CD4-positive, alpha-beta memory T cell (primary cell): ENCODE data around the gene KCNK2. TPM values are rescaled to one million over a fixed set of nuclear protein-coding genes. Genes with fewer than 3 reads are reported as not detected.

Experiments used
- CTCF ChIA-PET: fragments of 350-600 bp; sonication (Branson Sonifier 250); formaldehyde crosslinking; loops from one replicate; lab custom pipeline; 2021; ENCODE audit warnings: inconsistent platforms; ENCODE audit not compliant: partially characterized antibody; lab: Charles Lee
- POLR2A ChIA-PET: fragments of 350-600 bp; sonication (Branson Sonifier 250); formaldehyde crosslinking; loops from one replicate; lab custom pipeline; 2021; ENCODE audit not compliant: partially characterized antibody; lab: Charles Lee
- DNase-seq, 5 donors: peaks; one replicate each; pipeline versions ENCODE4 v3.0.0 to v3.0.0-alpha.2; 2020 to 2022; ENCODE audit warnings: mixed read lengths in 1 of 5
- H3K27ac ChIP-seq: one replicate; pipeline ENCODE4 v1.7.0; 2013; ENCODE audit warnings: low read depth, low read length
- H3K27me3 ChIP-seq: 2 replicates; pipeline ENCODE4 v1.7.0; 2013; ENCODE audit warnings: mild to moderate bottlenecking, low read length, moderate library complexity; ENCODE audit not compliant: insufficient read depth
- H3K36me3 ChIP-seq: 2 replicates; pipeline ENCODE4 v1.7.0; 2013; ENCODE audit warnings: mild to moderate bottlenecking, low read length, moderate library complexity; ENCODE audit not compliant: insufficient read depth
- H3K4me1 ChIP-seq: 2 replicates; pipeline ENCODE4 v1.7.0; 2013; ENCODE audit warnings: mild to moderate bottlenecking, low read length, moderate library complexity; ENCODE audit not compliant: insufficient read depth
- H3K4me3 ChIP-seq, 2 donors: one replicate each; pipeline ENCODE4 v1.7.0; 2013; ENCODE audit warnings: low read length in 2 of 2, mild to moderate bottlenecking in 1 of 2
- H3K9me3 ChIP-seq, 2 donors: one replicate each; pipeline ENCODE4 v1.7.0; 2013; ENCODE audit warnings: low read length in 2 of 2, control low read depth in 1 of 2; ENCODE audit not compliant: control insufficient read depth in 1 of 2
- H3K27ac Mint-ChIP-seq, 7 donors: one replicate each; pipeline ENCODE4 v1.8.0; 2020 to 2021; ENCODE audit warnings: mixed read lengths in 7 of 7, mild to moderate bottlenecking in 6 of 7, inconsistent platforms in 3 of 7, moderate library complexity in 3 of 7
- H3K27me3 Mint-ChIP-seq, 2 donors: one replicate each; pipeline ENCODE4 v1.8.0; 2020 to 2021; ENCODE audit warnings: mixed read lengths in 2 of 2
- H3K36me3 Mint-ChIP-seq, 2 donors: one replicate each; pipeline ENCODE4 v1.8.0; 2020 to 2021; ENCODE audit warnings: mixed read lengths in 2 of 2, inconsistent platforms in 1 of 2, mild to moderate bottlenecking in 1 of 2
- H3K4me1 Mint-ChIP-seq, 4 donors: one replicate each; pipeline ENCODE4 v1.8.0; 2020 to 2021; ENCODE audit warnings: mixed read lengths in 4 of 4, mild to moderate bottlenecking in 1 of 4
- H3K4me3 Mint-ChIP-seq, 8 donors: one replicate each; pipeline ENCODE4 v1.8.0; 2020 to 2021; ENCODE audit warnings: mixed read lengths in 8 of 8, mild to moderate bottlenecking in 7 of 8, moderate library complexity in 6 of 8, inconsistent platforms in 3 of 8
- H3K9me3 Mint-ChIP-seq, 8 donors: one replicate each; pipeline ENCODE4 v1.8.0; 2020 to 2021; ENCODE audit warnings: mixed read lengths in 8 of 8, mild to moderate bottlenecking in 5 of 8, inconsistent platforms in 3 of 8, moderate library complexity in 1 of 8
- intact Hi-C: fragments of 100-400 bp; cut with micrococcal nuclease; formaldehyde crosslinking; loops from one replicate; pipeline ENCODE4 v1.15.1; 2023
- polyA plus RNA-seq, 2 donors: library from polyadenylated mRNA; unstranded; fragments of 300-500 nt; fragmentation: Illumina TruSeq; gene quantifications; one replicate each; pipeline ENCODE4 v1.2.3, GENCODE V29; 2021
- total RNA-seq, 2 experiments: library from RNA; stranded (reverse); gene quantifications; one replicate each; pipeline ENCODE4 v1.2.3, GENCODE V29; 2021

KCNK2 gene
- total and polyA plus RNA-seq, 4 experiments from 2014 or later = not detected

GRCh38 chr1:215263636-215264035 is 181.1 kb downstream of the KCNK2 start:
- CTCF ChIA-PET = no interaction called here

GRCh38 chr1:215264649-215265048 is 182.1 kb downstream of the KCNK2 start:
- no peak overlapping the region for H3K4me3 Mint-ChIP-seq
- H3K27me3 Mint-ChIP-seq = no peaks in the 10 kb centered on the region
- ChIA-PET CTCF (no interaction called here), POLR2A (no interaction called here)
- H3K27ac Mint-ChIP-seq = no peak overlapping the region
- Histone ChIP-seq H3K4me1 (no peaks in the 10 kb centered on the region), H3K36me3 (no peaks in the 10 kb centered on the region), H3K9me3 (no peaks in the 10 kb centered on the region), H3K27me3 (no peaks in the 10 kb centered on the region), H3K4me3 (no peak overlapping the region), H3K27ac (no peak overlapping the region)
- no peaks in the 10 kb centered on the region for H3K36me3 Mint-ChIP-seq
- no peaks in the 10 kb centered on the region for H3K4me1 Mint-ChIP-seq
- peaks cover 0 to 8% (median 4%) of the 10 kb centered on the region in 8 donors for H3K9me3 Mint-ChIP-seq
- intact Hi-C loops = no loop called here
- DNase-seq = no peak

More at GRCh38 chr1:215263636-215264035, 181.1 kb downstream of the KCNK2 start:
- no peaks in the 10 kb centered on the region for H3K27me3 Mint-ChIP-seq
- no peak overlapping the region for H3K4me3 ChIP-seq
- no peaks in the 10 kb centered on the region for H3K4me1 ChIP-seq
- intact Hi-C loops = no loop called here
- no peaks in the 10 kb centered on the region for H3K36me3 Mint-ChIP-seq
- peaks cover 2 to 16% (median 4%) of the 10 kb centered on the region in 8 donors for H3K9me3 Mint-ChIP-seq
- no peaks in the 10 kb centered on the region for H3K9me3 ChIP-seq
- no peaks in the 10 kb centered on the region for H3K36me3 ChIP-seq
- POLR2A ChIA-PET = no interaction called here
- no peak for DNase-seq
- no peaks in the 10 kb centered on the region for H3K27me3 ChIP-seq
- no peak overlapping the region for H3K4me3 Mint-ChIP-seq
- no peak overlapping the region for H3K27ac ChIP-seq
- no peak overlapping the region for H3K27ac Mint-ChIP-seq
- H3K4me1 Mint-ChIP-seq = no peaks in the 10 kb centered on the region

GRCh38 chr1:215267495-215267894 is 185.0 kb downstream of the KCNK2 start:
- Histone ChIP-seq H3K4me1 (no peaks in the 10 kb centered on the region), H3K36me3 (no peaks in the 10 kb centered on the region), H3K9me3 (no peaks in the 10 kb centered on the region), H3K4me3 (no peak overlapping the region), H3K27me3 (no peaks in the 10 kb centered on the region), H3K27ac (no peak overlapping the region)
- POLR2A ChIA-PET = no interaction called here
- no peaks in the 10 kb centered on the region for H3K36me3 Mint-ChIP-seq
- H3K27ac Mint-ChIP-seq = no peak overlapping the region
- no peak overlapping the region for H3K4me3 Mint-ChIP-seq
- H3K9me3 Mint-ChIP-seq = peaks cover 2 to 13% (median 4%) of the 10 kb centered on the region in 8 donors
- CTCF ChIA-PET = no interaction called here
- intact Hi-C loops = no loop called here
- no peaks in the 10 kb centered on the region for H3K4me1 Mint-ChIP-seq
- H3K27me3 Mint-ChIP-seq = peaks cover 0 to 1% of the 10 kb centered on the region in 2 donors
- DNase-seq = no peak

GRCh38 chr1:215269955-215270354 is 187.4 kb downstream of the KCNK2 start:
- peaks cover 0 to 1% of the 10 kb centered on the region in 2 donors for H3K27me3 Mint-ChIP-seq
- intact Hi-C loops = no loop called here
- POLR2A ChIA-PET = no interaction called here

GRCh38 chr1:215273838-215274516 is 191.4 kb downstream of the KCNK2 start:
- H3K4me3 Mint-ChIP-seq = no peak overlapping the region
- intact Hi-C loops = no loop called here
- H3K36me3 Mint-ChIP-seq = no peaks in the 10 kb centered on the region
- POLR2A ChIA-PET = no interaction called here
- no peaks in the 10 kb centered on the region for H3K36me3 ChIP-seq
- H3K27ac Mint-ChIP-seq = no peak overlapping the region
- no peak overlapping the region for H3K27ac ChIP-seq
- H3K4me1 ChIP-seq = no peaks in the 10 kb centered on the region
- peaks cover 0 to 16% (median 9%) of the 10 kb centered on the region in 8 donors for H3K9me3 Mint-ChIP-seq
- CTCF ChIA-PET = no interaction called here
- H3K9me3 ChIP-seq = no peaks in the 10 kb centered on the region
- no peaks in the 10 kb centered on the region for H3K27me3 ChIP-seq
- DNase-seq = no peak
- H3K4me1 Mint-ChIP-seq = no peaks in the 10 kb centered on the region
- no peak overlapping the region for H3K4me3 ChIP-seq
- H3K27me3 Mint-ChIP-seq = peaks cover 0 to 1% of the 10 kb centered on the region in 2 donors

More at GRCh38 chr1:215269955-215270354, 187.4 kb downstream of the KCNK2 start:
- Histone ChIP-seq H3K36me3 (no peaks in the 10 kb centered on the region), H3K4me1 (no peaks in the 10 kb centered on the region), H3K9me3 (no peaks in the 10 kb centered on the region), H3K27ac (no peak overlapping the region), H3K4me3 (no peak overlapping the region), H3K27me3 (no peaks in the 10 kb centered on the region)
- Mint-ChIP-seq H3K9me3 (peaks cover 2 to 16% (median 7%) of the 10 kb centered on the region in 8 donors), H3K4me1 (no peaks in the 10 kb centered on the region), H3K36me3 (no peaks in the 10 kb centered on the region), H3K27ac (peak overlapping the region in 1 of 7 donors; percentile 19), H3K4me3 (no peak overlapping the region)
- CTCF ChIA-PET = no interaction called here
- no peak for DNase-seq

GRCh38 chr1:215276582-215276981 is 194.0 kb downstream of the KCNK2 start:
- no peaks in the 10 kb centered on the region for H3K4me1 ChIP-seq
- intact Hi-C loops = no loop called here
- no peak overlapping the region for H3K4me3 ChIP-seq
- H3K27me3 ChIP-seq = no peaks in the 10 kb centered on the region
- Mint-ChIP-seq H3K4me3 (no peak overlapping the region), H3K27ac (no peak overlapping the region), H3K36me3 (no peaks in the 10 kb centered on the region), H3K9me3 (peaks cover 0 to 9% (median 3%) of the 10 kb centered on the region in 8 donors), H3K4me1 (no peaks in the 10 kb centered on the region), H3K27me3 (no peaks in the 10 kb centered on the region)
- no peak for DNase-seq
- H3K27ac ChIP-seq = no peak overlapping the region
- no peaks in the 10 kb centered on the region for H3K9me3 ChIP-seq
- H3K36me3 ChIP-seq = no peaks in the 10 kb centered on the region
- CTCF ChIA-PET = no interaction called here
- POLR2A ChIA-PET = no interaction called here

GRCh38 chr1:215277532-215277931 is 195.0 kb downstream of the KCNK2 start:
- Mint-ChIP-seq H3K9me3 (peaks cover 0 to 9% (median 2%) of the 10 kb centered on the region in 8 donors), H3K4me1 (no peaks in the 10 kb centered on the region), H3K27ac (no peak overlapping the region), H3K27me3 (no peaks in the 10 kb centered on the region), H3K4me3 (no peak overlapping the region), H3K36me3 (no peaks in the 10 kb centered on the region)
- ChIA-PET CTCF (no interaction called here), POLR2A (no interaction called here)
- no peaks in the 10 kb centered on the region for H3K9me3 ChIP-seq
- no peaks in the 10 kb centered on the region for H3K27me3 ChIP-seq
- no peak overlapping the region for H3K4me3 ChIP-seq
- no peak overlapping the region for H3K27ac ChIP-seq
- DNase-seq = no peak
- no peaks in the 10 kb centered on the region for H3K4me1 ChIP-seq
- intact Hi-C loops = no loop called here
- H3K36me3 ChIP-seq = no peaks in the 10 kb centered on the region
